Fibroblast of lung (primary cell): Measurements from ENCODE around the gene KLRK1.

Source experiments
- EZH2 ChIP-seq: IDR thresholded peaks from 2 replicates; pipeline ENCODE4 v1.5.1; 2012; ENCODE audit warnings: low read length, control low read depth, mild to moderate bottlenecking; ENCODE audit errors: missing control alignments
- TF ChIP-seq, protein P1 (sequence below), 2 donors: IDR thresholded peaks in 1 of 2; conservative IDR thresholded peaks in 1 of 2; 1 replicate in 1 of 2; 2 replicates in 1 of 2; pipeline ENCODE4 v1.5.1; 2011 to 2012; ENCODE audit warnings: low read length in 2 of 2, control low read depth in 1 of 2, inconsistent platforms in 1 of 2, low read depth in 1 of 2, mild to moderate bottlenecking in 1 of 2

DNA sequence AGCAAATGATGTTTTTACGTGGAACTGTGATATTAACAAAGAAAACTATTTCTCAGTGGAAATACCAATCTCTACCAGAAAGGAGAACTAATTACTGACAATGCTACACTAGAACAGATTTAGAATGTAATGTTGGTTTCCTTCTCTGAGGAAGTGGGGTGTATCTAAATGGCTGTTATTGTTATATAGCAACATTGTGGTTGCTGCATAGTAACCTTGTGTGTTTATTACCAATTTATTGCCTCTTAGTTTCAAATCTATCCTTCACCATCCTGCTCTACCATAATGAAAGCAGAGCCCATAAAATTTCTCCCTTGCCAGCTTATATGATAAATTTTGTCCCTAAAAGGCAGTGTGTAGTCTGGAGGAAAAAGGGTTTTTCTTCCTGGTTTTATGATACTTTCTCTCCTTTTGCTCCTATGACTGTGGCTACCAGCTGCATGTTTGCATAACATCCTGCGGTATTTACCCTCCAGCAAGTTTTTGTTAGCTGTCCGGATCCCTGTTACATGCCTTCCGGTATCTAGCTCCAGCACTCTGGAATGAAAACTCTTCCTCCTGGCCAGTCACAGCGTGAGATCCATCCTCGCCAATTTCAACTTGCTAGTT, 5.7 kb upstream of the KLRK1 start:
- TF ChIP-seq, protein P1, sequence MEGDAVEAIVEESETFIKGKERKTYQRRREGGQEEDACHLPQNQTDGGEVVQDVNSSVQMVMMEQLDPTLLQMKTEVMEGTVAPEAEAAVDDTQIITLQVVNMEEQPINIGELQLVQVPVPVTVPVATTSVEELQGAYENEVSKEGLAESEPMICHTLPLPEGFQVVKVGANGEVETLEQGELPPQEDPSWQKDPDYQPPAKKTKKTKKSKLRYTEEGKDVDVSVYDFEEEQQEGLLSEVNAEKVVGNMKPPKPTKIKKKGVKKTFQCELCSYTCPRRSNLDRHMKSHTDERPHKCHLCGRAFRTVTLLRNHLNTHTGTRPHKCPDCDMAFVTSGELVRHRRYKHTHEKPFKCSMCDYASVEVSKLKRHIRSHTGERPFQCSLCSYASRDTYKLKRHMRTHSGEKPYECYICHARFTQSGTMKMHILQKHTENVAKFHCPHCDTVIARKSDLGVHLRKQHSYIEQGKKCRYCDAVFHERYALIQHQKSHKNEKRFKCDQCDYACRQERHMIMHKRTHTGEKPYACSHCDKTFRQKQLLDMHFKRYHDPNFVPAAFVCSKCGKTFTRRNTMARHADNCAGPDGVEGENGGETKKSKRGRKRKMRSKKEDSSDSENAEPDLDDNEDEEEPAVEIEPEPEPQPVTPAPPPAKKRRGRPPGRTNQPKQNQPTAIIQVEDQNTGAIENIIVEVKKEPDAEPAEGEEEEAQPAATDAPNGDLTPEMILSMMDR (conservative IDR thresholded peaks at IDR 0.05 in 1 of 2, IDR thresholded peaks at IDR 0.05 in 1 of 2; ENCODE audit: low read depth in 1 of 2, low read length in 2 of 2): no peak
- TF ChIP-seq EZH2: no peak
